K562 (cell line): ENCODE measurements around the gene FITM2. TPM values are rescaled to one million over a fixed set of nuclear protein-coding genes. Genes with fewer than 3 reads are reported as not detected.

Experiments
- CBX1 ChIP-seq: sonication (generic); IDR thresholded peaks from 2 replicates; pipeline ENCODE4 v1.6.1; 2016; ENCODE audit warnings: antibody characterized with exemption, low read depth, mild to moderate bottlenecking
- CREM ChIP-seq: IDR thresholded peaks from 2 replicates; pipeline ENCODE4 v1.6.1; 2014; ENCODE audit warnings: antibody characterized with exemption, low read depth
- FOXJ2 ChIP-seq: fragments of 200-800 bp; sonication (Bioruptor generic); IDR thresholded peaks from 2 replicates; pipeline ENCODE4 v1.6.1; 2016; ENCODE audit warnings: missing genetic modification characterization, missing compliant biosample characterization
- JUND ChIP-seq, 2 experiments: IDR thresholded peaks; 2 replicates in 1 of 2; 3 replicates in 1 of 2; pipeline ENCODE4 v1.6.1; 2011; ENCODE audit warnings: borderline replicate concordance in 2 of 2, low read depth in 2 of 2, low read length in 2 of 2, improper control_type of control experiment in 1 of 2, missing biosample characterization in 1 of 2, missing genetic modification characterization in 1 of 2, missing genetic modification reagents in 1 of 2
- MIER1 ChIP-seq: fragments of 450-650 bp; IDR thresholded peaks from 2 replicates; pipeline ENCODE4 v1.6.1; 2016; ENCODE audit warnings: antibody characterized with exemption, mild to moderate bottlenecking, low read depth
- NCOA2 ChIP-seq, 2 experiments: fragments of 450-650 bp; IDR thresholded peaks; 2 replicates each; pipeline ENCODE4 v1.6.1; 2018; ENCODE audit warnings: mild to moderate bottlenecking in 2 of 2, moderate library complexity in 1 of 2; ENCODE audit not compliant: partially characterized antibody in 2 of 2
- NEUROD1 ChIP-seq: fragments of 150-350 bp; IDR thresholded peaks from 2 replicates; pipeline ENCODE4 v1.6.1; 2014; ENCODE audit warnings: borderline replicate concordance, low read length, low read depth; ENCODE audit not compliant: partially characterized antibody
- NFE2 ChIP-seq: IDR thresholded peaks from 2 replicates; pipeline ENCODE4 v1.6.1; 2014; ENCODE audit warnings: antibody characterized with exemption, low read depth
- RAD21 ChIP-seq, 2 experiments: fragments of 250-450 bp in 1 of 2; fragments of 450-650 bp in 1 of 2; sonication (Bioruptor Pico) in 1 of 2; formaldehyde crosslinking in 1 of 2; IDR thresholded peaks in 1 of 2; conservative IDR thresholded peaks in 1 of 2; 2 replicates each; pipeline versions ENCODE4 v1.4.0 to v1.8.0; 2020 to 2022; ENCODE audit warnings: mild to moderate bottlenecking in 2 of 2, moderate library complexity in 1 of 2
- RHOXF2B ChIP-seq: fragments of 250-450 bp; sonication (Bioruptor Pico); conservative IDR thresholded peaks from 2 replicates; pipeline ENCODE4 v1.5.1; 2021
- SIX5 ChIP-seq, 2 experiments: IDR thresholded peaks; 2 replicates each; pipeline ENCODE4 v1.6.1; 2011; ENCODE audit warnings: low read length in 2 of 2, borderline replicate concordance in 1 of 2, low read depth in 1 of 2, mild to moderate bottlenecking in 1 of 2, moderate library complexity in 1 of 2; ENCODE audit not compliant: insufficient read depth in 1 of 2
- SUPT5H ChIP-seq: fragments of 450-650 bp; IDR thresholded peaks from 2 replicates; pipeline ENCODE4 v1.6.1; 2016
- ZBTB8A ChIP-seq: fragments of 450-650 bp; IDR thresholded peaks from 2 replicates; pipeline ENCODE4 v1.6.1; 2018; ENCODE audit warnings: mild to moderate bottlenecking, moderate library complexity; ENCODE audit not compliant: partially characterized antibody
- ZC3H8 ChIP-seq: fragments of 450-650 bp; IDR thresholded peaks from 2 replicates; pipeline ENCODE4 v1.6.1; 2017
- ZNF184 ChIP-seq: sonication (generic); formaldehyde crosslinking; IDR thresholded peaks from 2 replicates; pipeline ENCODE4 v1.5.0; 2020; ENCODE audit warnings: missing genetic modification reagents
- ZNF24 ChIP-seq: fragments of 450-650 bp; IDR thresholded peaks from 2 replicates; pipeline ENCODE4 v1.6.1; 2016
- ZNF384 ChIP-seq: IDR thresholded peaks from 2 replicates; pipeline ENCODE4 v1.6.1; 2012; ENCODE audit warnings: low read depth, low read length, improper control_type of control experiment
- ZNF41 ChIP-seq: fragments of 250-450 bp; sonication (Bioruptor Pico); conservative IDR thresholded peaks from 2 replicates; pipeline ENCODE4 v1.4.0; 2020; ENCODE audit warnings: mild to moderate bottlenecking
- ZNF717 ChIP-seq: fragments of 250-450 bp; sonication (Bioruptor Pico); IDR thresholded peaks from 2 replicates; pipeline ENCODE4 v1.5.0; 2021
- ZNF75A ChIP-seq: fragments of 450-650 bp; formaldehyde crosslinking; IDR thresholded peaks from 2 replicates; pipeline ENCODE4 v1.4.0; 2020; ENCODE audit warnings: mild to moderate bottlenecking
- ZSCAN32 ChIP-seq: fragments of 450-650 bp; formaldehyde crosslinking; IDR thresholded peaks from 2 replicates; pipeline ENCODE4 v1.4.0; 2020; ENCODE audit warnings: mild to moderate bottlenecking, moderate library complexity
- polyA plus RNA-seq, 8 experiments: library from polyadenylated mRNA; depleted of rRNA in 4 of 8; stranded (reverse) in 5 of 8; unstranded in 3 of 8; fragments of >200 nt; fragmentation: Nextera tagmentation in 2 of 8; fragmentation: Illumina TruSeq in 1 of 8; extraction: Ambion mirVana in 2 of 8; extraction: Trizol in 1 of 8; gene quantifications; 2 replicates each; pipeline versions ENCODE4 v1.2.1 to v1.2.3, GENCODE V29; 2011 to 2014; ENCODE audit warnings: inconsistent platforms in 1 of 8, missing spikeins in 1 of 8
- total RNA-seq, 7 experiments: library from RNA; depleted of rRNA in 6 of 7; stranded (reverse); fragments of >200 nt in 6 of 7; fragmentation: Illumina TruSeq in 2 of 7; extraction: Trizol in 2 of 7; gene quantifications; 2 replicates each; pipeline versions ENCODE4 v1.2.1 to v1.2.3, GENCODE V29; 2011 to 2021; ENCODE audit warnings: low replicate concordance in 1 of 7
- TF ChIP-seq, protein P1 (sequence below): fragments of 450-650 bp; IDR thresholded peaks from 2 replicates; pipeline ENCODE4 v1.6.1; 2018; ENCODE audit warnings: mild to moderate bottlenecking, low read depth; ENCODE audit not compliant: partially characterized antibody
- TF ChIP-seq, protein P2 (sequence below): sonication (generic); formaldehyde crosslinking; IDR thresholded peaks from 2 replicates; pipeline ENCODE4 v1.8.0; 2022; ENCODE audit warnings: mild to moderate bottlenecking, missing genetic modification reagents, borderline replicate concordance
- TF ChIP-seq, protein P3 (sequence below): fragments of 450-650 bp; IDR thresholded peaks from one replicate; pipeline ENCODE4 v1.6.1; 2018; ENCODE audit warnings: mild to moderate bottlenecking, moderate library complexity; ENCODE audit not compliant: partially characterized antibody

Gene FITM2
- total and polyA plus RNA-seq, 9 of the 15 experiments (the other 6 are each of a cell fraction or from before 2014, with no cell fraction given), result 0.64 to 2.8 (median 1.8) TPM

DNA sequence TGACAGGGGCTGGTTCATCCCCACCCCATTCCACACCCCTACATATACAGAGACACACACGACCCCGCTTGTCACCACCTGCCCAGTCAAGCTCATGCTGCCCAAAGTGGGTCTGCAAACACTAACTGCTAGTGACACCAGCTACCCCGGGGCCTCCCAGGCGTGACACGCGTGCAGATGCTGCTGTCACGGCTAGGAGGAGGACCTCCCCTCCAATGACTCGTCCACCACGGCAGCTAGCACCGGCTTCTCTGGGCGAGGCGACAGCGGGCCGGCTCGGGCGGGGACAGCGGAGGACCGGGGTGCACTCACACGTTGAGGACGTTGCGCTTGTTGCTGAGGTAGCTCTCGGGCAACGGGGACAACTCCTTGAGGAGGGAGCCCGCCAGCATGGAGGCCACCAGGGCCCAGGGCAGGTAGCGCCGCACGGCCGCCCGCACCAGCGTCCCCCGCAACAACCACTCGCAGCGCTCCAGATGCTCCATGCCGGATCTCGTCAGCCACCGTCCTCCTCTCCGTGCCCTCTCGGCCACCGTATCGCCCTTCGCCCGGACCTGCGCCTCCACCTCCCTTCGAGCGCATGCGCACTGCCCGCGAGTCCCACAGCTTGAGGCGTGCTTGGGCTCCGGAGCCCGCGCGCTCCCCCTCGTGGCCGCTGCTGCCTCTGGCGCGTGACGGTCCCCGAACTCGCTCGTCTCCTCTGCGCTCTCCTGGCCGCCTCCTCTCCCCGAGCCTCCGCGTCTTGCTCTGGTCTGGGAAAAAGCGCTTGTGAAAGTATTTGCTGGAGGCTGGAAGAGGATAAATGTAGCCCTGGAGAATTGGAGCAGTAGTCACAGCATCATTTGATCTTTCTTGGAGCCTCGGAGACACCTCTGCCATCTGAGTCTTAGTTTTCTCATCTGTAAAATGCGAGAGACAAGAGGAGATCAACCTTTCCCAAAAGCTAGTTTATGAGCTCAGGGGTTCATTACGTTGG is at the start of gene FITM2 (continued):
- TF ChIP-seq CREM (peak; percentile 74; the same call in 1 of the 2 replicates), ZNF717 (CRISPR knock-in tag) (no peak), ZNF75A (CRISPR knock-in tag) (no peak), NCOA2 (IDR thresholded peaks at IDR 0.05; ENCODE audit: partially characterized antibody in 2 of 2) (no peak), ZSCAN32 (CRISPR knock-in tag) (no peak), ZNF24 (no peak), ZBTB8A (no peak), FOXJ2 (tag) (no peak), NEUROD1 (peak; percentile 45), MIER1 (no peak), ZNF384 (0 out of 2 replicates have a peak, but pooled peaks have one; percentile 6), ZC3H8 (no peak), RHOXF2B (CRISPR knock-in tag) (no peak), SIX5 (IDR thresholded peaks at IDR 0.05; ENCODE audit: borderline replicate concordance in 1 of 2, insufficient read depth in 1 of 2, low read depth in 1 of 2, low read length in 2 of 2) (no peak), CBX1 (0 out of 2 replicates have a peak, but pooled peaks have one; percentile 16), ZNF184 (CRISPR knock-in tag) (no peak), NFE2 (no peak; the same call in 1 of the 2 replicates), ZNF41 (CRISPR knock-in tag) (no peak), SUPT5H (peak; percentile 47), RAD21 (CRISPR knock-in tag; conservative IDR thresholded peaks at IDR 0.05 in 1 of 2, IDR thresholded peaks at IDR 0.05 in 1 of 2) (peak; percentile 89), JUND (IDR thresholded peaks at IDR 0.05; ENCODE audit: borderline replicate concordance, low read depth, low read length) (no peak), JUND (tag; IDR thresholded peaks at IDR 0.05; ENCODE audit: borderline replicate concordance, low read depth, low read length) (no peak)
- TF ChIP-seq, protein P1, sequence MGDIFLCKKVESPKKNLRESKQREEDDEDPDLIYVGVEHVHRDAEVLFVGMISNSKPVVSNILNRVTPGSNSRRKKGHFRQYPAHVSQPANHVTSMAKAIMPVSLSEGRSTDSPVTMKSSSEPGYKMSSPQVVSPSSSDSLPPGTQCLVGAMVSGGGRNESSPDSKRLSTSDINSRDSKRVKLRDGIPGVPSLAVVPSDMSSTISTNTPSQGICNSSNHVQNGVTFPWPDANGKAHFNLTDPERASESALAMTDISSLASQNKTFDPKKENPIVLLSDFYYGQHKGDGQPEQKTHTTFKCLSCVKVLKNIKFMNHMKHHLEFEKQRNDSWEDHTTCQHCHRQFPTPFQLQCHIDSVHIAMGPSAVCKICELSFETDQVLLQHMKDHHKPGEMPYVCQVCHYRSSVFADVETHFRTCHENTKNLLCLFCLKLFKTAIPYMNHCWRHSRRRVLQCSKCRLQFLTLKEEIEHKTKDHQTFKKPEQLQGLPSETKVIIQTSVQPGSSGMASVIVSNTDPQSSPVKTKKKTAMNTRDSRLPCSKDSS, result no peak
- TF ChIP-seq, protein P2, sequence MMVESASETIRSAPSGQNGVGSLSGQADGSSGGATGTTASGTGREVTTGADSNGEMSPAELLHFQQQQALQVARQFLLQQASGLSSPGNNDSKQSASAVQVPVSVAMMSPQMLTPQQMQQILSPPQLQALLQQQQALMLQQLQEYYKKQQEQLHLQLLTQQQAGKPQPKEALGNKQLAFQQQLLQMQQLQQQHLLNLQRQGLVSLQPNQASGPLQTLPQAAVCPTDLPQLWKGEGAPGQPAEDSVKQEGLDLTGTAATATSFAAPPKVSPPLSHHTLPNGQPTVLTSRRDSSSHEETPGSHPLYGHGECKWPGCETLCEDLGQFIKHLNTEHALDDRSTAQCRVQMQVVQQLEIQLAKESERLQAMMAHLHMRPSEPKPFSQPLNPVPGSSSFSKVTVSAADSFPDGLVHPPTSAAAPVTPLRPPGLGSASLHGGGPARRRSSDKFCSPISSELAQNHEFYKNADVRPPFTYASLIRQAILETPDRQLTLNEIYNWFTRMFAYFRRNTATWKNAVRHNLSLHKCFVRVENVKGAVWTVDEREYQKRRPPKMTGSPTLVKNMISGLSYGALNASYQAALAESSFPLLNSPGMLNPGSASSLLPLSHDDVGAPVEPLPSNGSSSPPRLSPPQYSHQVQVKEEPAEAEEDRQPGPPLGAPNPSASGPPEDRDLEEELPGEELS (CRISPR knock-in tag), result no peak
- TF ChIP-seq, protein P3, sequence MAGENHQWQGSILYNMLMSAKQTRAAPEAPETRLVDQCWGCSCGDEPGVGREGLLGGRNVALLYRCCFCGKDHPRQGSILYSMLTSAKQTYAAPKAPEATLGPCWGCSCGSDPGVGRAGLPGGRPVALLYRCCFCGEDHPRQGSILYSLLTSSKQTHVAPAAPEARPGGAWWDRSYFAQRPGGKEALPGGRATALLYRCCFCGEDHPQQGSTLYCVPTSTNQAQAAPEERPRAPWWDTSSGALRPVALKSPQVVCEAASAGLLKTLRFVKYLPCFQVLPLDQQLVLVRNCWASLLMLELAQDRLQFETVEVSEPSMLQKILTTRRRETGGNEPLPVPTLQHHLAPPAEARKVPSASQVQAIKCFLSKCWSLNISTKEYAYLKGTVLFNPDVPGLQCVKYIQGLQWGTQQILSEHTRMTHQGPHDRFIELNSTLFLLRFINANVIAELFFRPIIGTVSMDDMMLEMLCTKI, result no peak
